ENCODE data around the gene SNAP29. TPM values are rescaled to one million over a fixed set of nuclear protein-coding genes. Genes with fewer than 3 reads are reported as not detected.
A peak's percentile ranks its signal among the peaks of the same experiment; 100 is the strongest.

Gene SNAP29
- total and polyA plus RNA-seq, 4 donors, result 10.5 to 26.2 (median 16.3) TPM

- TF ChIP-seq RXRA (IDR thresholded peaks at IDR 0.05) (peak; percentile 61 to 63), FOXA1 (IDR thresholded peaks at IDR 0.05) (no peak), GABPA (IDR thresholded peaks at IDR 0.05 in 1 of 2, conservative IDR thresholded peaks at IDR 0.05 in 1 of 2) (no peak), NR2F2 (IDR thresholded peaks at IDR 0.05) (no peak), HNF4A (conservative IDR thresholded peaks at IDR 0.05) (peak; percentile 27 to 36), TAF1 (conservative IDR thresholded peaks at IDR 0.05) (no peak), JUND (IDR thresholded peaks at IDR 0.05) (no peak)
- H3K27ac ChIP-seq (ENCODE audit: low read depth in 1 of 2, low read length in 2 of 2), result peak overlapping the region; percentile 93 to 94
- H3K9me3 ChIP-seq (ENCODE audit: control insufficient read depth in 4 of 4, low read length in 3 of 4), result no peaks in the 10 kb centered on the region
- H3K4me3 ChIP-seq (ENCODE audit: low read depth in 1 of 3, low read length in 3 of 3), result peak overlapping the region; percentile 74 to 87 (median 86)
- no peaks in the 10 kb centered on the region for H3K27me3 ChIP-seq (ENCODE audit: control insufficient read depth in 4 of 4, insufficient read depth in 4 of 4, low read length in 3 of 4)
- peak; percentile 54 for DNase-seq (ENCODE audit: low spot score)
- WGBS, result under 1% methylated on average over 19 of the region's 19 CpGs
- H3K4me1 ChIP-seq (ENCODE audit: control insufficient read depth in 4 of 4, insufficient read depth in 4 of 4, low read length in 3 of 4), result peaks cover 2 to 36% (median 24%) of the 10 kb centered on the region in 4 donors
- peak overlapping the region; percentile 51 to 72 for H3K9ac ChIP-seq (ENCODE audit: low read depth in 1 of 2, low read length in 2 of 2)
- H3K36me3 ChIP-seq (ENCODE audit: control insufficient read depth in 4 of 4, insufficient read depth in 3 of 4, low read depth in 1 of 4, low read length in 3 of 4), result peaks cover 0 to under 1% (median 0%) of the 10 kb centered on the region in 4 donors
Observed at GRCh38 chr22:20918663-20919218, 59.9 kb downstream of the SNAP29 start.

- no peak for DNase-seq (ENCODE audit: low spot score)
- peak overlapping the region; percentile 42 to 87 (median 86) for H3K4me3 ChIP-seq (ENCODE audit: low read depth in 1 of 3, low read length in 3 of 3)
- H3K9ac ChIP-seq (ENCODE audit: low read depth in 1 of 2, low read length in 2 of 2), result peak overlapping the region; percentile 51 to 72
Observed at GRCh38 chr22:20919718-20920117, 60.9 kb downstream of the SNAP29 start.

More at GRCh38 chr22:20919718-20920117, 60.9 kb downstream of the SNAP29 start:
- 8% methylated on average over 4 of the region's 4 CpGs for WGBS
- Histone ChIP-seq H3K4me1 (ENCODE audit: control insufficient read depth in 4 of 4, insufficient read depth in 4 of 4, low read length in 3 of 4) (peaks cover 2 to 36% (median 24%) of the 10 kb centered on the region in 4 donors), H3K27me3 (ENCODE audit: control insufficient read depth in 4 of 4, insufficient read depth in 4 of 4, low read length in 3 of 4) (no peaks in the 10 kb centered on the region), H3K36me3 (ENCODE audit: control insufficient read depth in 4 of 4, insufficient read depth in 3 of 4, low read depth in 1 of 4, low read length in 3 of 4) (peaks cover 0 to 2% (median 0%) of the 10 kb centered on the region in 4 donors), H3K9me3 (ENCODE audit: control insufficient read depth in 4 of 4, low read length in 3 of 4) (no peaks in the 10 kb centered on the region), H3K27ac (ENCODE audit: low read depth in 1 of 2, low read length in 2 of 2) (no peak overlapping the region)
- TF ChIP-seq REST (IDR thresholded peaks at IDR 0.05), result no peak
- no peak for TF ChIP-seq GABPA (IDR thresholded peaks at IDR 0.05 in 1 of 2, conservative IDR thresholded peaks at IDR 0.05 in 1 of 2)
- TF ChIP-seq ATF3 (IDR thresholded peaks at IDR 0.05), result no peak
- no peak for TF ChIP-seq RXRA (IDR thresholded peaks at IDR 0.05)
- TF ChIP-seq TAF1 (conservative IDR thresholded peaks at IDR 0.05), result no peak
- TF ChIP-seq RAD21 (IDR thresholded peaks at IDR 0.05), result no peak
- no peak for TF ChIP-seq FOXA1 (IDR thresholded peaks at IDR 0.05)
- no peak for TF ChIP-seq FOXA2 (IDR thresholded peaks at IDR 0.05)
- no peak for TF ChIP-seq ZBTB33 (IDR thresholded peaks at IDR 0.05)
- no peak for TF ChIP-seq NR2F2 (IDR thresholded peaks at IDR 0.05)
- no peak for TF ChIP-seq HNF4A (conservative IDR thresholded peaks at IDR 0.05)
- no peak for TF ChIP-seq CTCF (IDR thresholded peaks at IDR 0.05; ENCODE audit: low read depth, low read length, missing input control)
- no peak for TF ChIP-seq YY1 (IDR thresholded peaks at IDR 0.05)
- TF ChIP-seq SP1 (IDR thresholded peaks at IDR 0.05), result no peak
- TF ChIP-seq HNF4G (IDR thresholded peaks at IDR 0.05), result no peak
- no peak for TF ChIP-seq JUND (IDR thresholded peaks at IDR 0.05)
- TF ChIP-seq MAX (IDR thresholded peaks at IDR 0.05), result no peak
- no peak for TF ChIP-seq EGR1 (IDR thresholded peaks at IDR 0.05; ENCODE audit: low read depth in 2 of 2)

Data from liver (tissue), 9 donors.